GM13977 (cell line): Measurements from ENCODE around the gene PAFAH2.

Experiments
- DNase-seq: peaks from one replicate; pipeline ENCODE4 v3.0.0; 2012; ENCODE audit warnings: low spot score
- in situ Hi-C: fragments of 300-500 bp; cut with MboI; formaldehyde crosslinking; loops from one replicate; pipeline ENCODE4 v1.12.0; 2022; ENCODE audit warnings: low sequenced_read_pairs, low pct_unique_long_range_greater_than_20kb, mixed read lengths, inconsistent platforms; ENCODE audit not compliant: unreplicated experiment
- TF ChIP-seq, protein P1 (sequence below): IDR thresholded peaks from 2 replicates; pipeline ENCODE4 v1.5.1; 2012; ENCODE audit warnings: mild to moderate bottlenecking, control low read depth; ENCODE audit not compliant: insufficient read depth; ENCODE audit errors: extremely low read depth, missing control alignments

PAFAH2 gene

DNA sequence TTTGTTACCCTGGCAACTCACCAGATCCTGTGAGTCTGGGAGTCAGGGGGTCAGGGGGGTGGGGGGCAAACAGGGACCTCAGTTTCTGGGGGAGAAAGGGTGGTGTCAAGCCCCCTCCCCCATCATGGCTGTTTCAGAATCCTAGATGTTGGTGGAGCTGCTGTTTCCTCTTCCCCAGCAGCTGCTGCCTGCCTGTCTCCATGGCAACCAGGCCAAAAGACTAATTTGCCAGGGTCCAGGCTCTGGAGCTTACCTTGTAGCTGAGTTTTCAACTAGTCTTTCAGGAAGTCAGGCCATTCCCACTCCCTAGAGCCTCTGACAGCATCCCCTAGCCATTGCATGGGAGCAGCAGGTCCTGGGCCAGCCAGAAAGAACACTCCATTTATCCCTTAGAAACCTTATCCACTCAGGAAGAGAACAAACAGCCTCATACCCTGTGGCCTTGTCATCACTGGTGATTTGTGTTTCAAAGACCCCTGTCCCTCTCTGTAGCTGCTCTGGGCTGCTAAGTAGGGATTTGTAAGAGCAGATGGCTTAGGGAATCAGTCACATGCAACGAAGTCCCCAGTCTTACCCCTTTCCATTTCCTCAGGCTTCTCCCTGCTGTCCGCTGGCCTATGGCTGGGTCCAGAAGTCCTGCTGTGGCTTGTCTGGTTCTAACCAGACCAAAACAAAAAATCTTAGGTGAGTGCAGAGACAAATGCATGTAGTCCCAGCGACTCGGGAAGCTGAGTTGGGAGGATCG lies 70.2 kb downstream of the PAFAH2 start:
- TF ChIP-seq, protein P1, sequence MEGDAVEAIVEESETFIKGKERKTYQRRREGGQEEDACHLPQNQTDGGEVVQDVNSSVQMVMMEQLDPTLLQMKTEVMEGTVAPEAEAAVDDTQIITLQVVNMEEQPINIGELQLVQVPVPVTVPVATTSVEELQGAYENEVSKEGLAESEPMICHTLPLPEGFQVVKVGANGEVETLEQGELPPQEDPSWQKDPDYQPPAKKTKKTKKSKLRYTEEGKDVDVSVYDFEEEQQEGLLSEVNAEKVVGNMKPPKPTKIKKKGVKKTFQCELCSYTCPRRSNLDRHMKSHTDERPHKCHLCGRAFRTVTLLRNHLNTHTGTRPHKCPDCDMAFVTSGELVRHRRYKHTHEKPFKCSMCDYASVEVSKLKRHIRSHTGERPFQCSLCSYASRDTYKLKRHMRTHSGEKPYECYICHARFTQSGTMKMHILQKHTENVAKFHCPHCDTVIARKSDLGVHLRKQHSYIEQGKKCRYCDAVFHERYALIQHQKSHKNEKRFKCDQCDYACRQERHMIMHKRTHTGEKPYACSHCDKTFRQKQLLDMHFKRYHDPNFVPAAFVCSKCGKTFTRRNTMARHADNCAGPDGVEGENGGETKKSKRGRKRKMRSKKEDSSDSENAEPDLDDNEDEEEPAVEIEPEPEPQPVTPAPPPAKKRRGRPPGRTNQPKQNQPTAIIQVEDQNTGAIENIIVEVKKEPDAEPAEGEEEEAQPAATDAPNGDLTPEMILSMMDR, result no peak
- DNase-seq, result no peak
- in situ Hi-C loops, result no loop called here

DNA sequence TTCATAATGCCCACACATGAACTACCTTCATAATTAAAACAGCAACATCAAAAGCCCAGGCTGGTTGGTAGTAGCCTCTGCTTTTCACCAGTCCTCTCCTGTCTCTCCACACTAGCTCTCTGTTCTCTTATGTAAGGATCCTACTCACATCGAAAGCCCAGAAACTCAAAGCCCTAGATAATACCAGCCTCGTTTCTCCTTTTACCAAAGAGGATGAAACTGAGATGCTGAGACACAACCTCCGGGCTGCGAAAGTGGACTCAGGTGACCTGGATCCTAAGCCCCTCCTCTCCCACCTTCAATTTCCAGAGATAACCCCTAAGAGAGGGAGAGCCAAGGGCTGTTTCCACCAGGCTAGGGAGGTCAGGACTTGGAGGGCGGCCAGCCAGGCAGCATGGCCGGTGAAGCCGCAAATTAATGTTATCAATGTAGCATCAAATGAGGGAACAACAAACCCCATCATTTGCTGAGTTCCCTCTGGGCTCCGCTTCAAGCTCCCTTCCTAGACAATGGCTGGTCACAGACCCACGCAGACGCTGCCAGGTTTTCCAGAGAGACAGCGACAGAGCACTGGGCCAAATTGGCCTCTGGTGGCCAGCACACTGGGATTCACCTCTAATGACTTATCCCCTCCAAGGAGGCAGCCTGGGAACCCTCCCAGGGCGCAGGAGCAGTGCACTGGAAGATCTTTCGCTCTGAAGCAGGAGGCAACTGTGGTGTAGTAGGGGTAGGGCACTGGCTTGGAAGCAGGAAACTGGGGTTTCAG lies 70.9 kb downstream of the PAFAH2 start:
- DNase-seq, result no peak
- TF ChIP-seq, protein P1, result no peak
- in situ Hi-C loops, result no loop called here

DNA sequence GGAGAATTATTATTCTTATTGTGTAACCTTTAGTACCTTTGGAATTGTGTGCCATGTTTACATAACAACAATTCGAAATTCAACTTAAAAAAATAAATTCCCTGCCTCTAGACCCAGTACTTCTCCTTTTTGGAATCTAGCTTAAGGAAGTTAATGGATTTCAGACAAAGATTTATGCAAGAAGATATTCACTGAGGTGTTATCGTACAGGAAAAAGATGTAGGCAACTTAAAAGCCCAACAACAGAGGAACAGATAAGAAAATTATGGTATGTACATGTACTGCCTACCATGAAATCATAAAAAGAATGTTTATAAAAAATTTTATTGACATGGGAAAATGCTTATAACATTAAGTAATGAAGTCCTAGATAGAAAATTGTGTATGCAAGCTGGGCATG lies 73.4 kb downstream of the PAFAH2 start:
- TF ChIP-seq, protein P1, result no peak
- in situ Hi-C loops, result no loop called here
- no peak for DNase-seq

DNA sequence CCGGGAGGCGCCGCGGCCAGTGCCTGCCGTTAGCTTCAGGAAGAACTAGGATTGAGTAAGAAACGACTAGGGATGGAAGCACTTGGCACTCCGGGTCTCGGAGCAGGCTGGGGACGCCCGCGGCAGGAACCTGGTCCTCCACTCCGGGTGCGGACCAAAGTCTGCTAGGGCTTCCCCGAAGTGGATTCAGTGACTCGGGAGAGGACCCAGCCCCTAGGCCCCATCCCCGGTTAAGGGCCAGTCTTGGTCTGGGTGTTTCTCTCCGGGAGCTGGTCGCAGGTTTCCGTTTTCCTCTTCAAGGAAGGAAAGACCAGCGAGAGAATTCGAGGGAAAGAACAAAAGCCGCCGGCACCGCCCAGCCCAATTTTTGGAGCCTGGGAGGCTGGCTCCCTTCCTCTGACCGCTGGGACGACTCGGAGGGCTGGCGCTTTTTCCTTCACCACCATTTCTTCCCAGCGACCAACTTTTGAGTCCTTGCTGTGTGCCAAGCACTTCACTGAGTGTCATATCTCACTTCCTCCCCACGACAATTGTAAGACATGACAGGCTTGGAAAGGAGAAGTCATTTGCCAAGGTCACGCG lies 74.8 kb downstream of the PAFAH2 start:
- TF ChIP-seq, protein P1, result no peak
- in situ Hi-C loops, result no loop called here
- DNase-seq, result no peak

DNA sequence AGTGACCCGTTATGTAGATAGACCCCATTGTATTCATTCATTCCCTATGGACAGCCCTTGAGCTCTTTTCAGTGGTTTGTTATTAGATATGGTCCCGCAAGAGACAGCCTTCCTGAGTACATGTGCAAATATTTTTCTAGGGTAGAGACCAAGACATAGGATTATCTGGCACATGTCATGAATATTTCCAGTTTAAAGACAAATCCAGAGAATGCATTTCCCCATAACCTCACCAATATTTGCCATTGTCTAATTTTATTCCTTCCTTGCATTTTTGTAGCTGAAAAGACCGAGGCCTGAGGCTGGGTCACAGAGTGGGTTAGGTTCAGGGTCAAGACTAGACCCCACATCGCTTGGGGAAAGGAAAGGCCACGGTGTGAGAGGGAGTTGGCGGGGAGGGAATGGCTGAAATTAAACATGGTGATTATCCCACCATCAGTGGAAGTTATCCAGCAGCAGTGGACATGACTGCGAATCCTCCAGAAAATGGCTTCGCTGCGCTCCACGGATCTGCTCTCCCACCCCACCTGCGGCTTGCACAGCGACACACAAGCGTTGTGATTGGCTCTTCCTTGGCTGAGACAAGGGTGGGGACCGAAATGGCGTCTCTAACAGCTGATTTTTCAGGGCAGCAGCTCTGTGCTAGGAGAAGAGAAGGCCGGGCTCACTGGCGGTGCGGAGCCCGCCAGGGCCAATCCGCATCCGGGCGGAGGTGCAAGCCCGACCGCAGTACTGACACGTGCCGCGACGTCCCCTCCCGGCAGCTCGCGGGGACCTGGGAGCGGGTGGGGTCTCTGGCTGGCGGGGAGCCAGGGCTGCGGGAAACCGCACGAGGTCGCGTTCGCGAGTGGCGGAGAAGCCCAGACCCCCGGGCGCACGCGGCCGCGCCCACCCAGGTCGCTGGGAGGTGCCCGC lies 75.5 kb downstream of the PAFAH2 start:
- DNase-seq, result peak; percentile 36
- in situ Hi-C loops, result no loop called here
- TF ChIP-seq, protein P1, result no peak

DNA sequence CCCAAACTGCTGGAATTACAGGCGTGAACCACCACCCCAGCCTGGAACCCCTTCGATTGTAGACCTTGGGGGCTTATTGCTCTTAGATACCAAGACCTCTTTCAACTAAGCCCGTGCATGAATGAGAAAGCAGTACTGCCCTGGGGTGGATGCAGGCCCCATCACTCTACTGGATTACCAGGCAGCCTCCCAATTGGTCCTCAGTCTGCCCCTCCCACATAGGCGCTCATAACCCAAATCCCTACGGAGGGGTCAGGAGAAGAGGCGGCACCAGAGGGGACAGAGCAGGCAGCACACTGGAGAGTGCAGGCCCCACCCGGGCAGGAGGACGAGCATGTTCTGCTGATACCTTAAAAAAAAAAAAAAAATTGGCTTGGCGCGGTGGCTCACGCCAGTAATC lies 79.2 kb downstream of the PAFAH2 start:
- TF ChIP-seq, protein P1, result no peak
- DNase-seq, result no peak
- in situ Hi-C loops, result no loop called here
